Measurements from ENCODE around the gene MGAT1. TPM values are rescaled to one million over a fixed set of nuclear protein-coding genes. Genes with fewer than 3 reads are reported as not detected.

The MGAT1 gene
- 104 and 132 TPM in 2 replicates for total RNA-seq (2014; rRNA removed)
- percentile 88 among the genes with signal in this experiment for Bru-seq, nascent RNA
- BruChase-seq, experiment 1, labeled RNA remaining after a 6-hour chase: percentile 92 among the genes with signal in this experiment
- BruChase-seq, experiment 2, labeled RNA remaining after a 2-hour chase: percentile 90 among the genes with signal in this experiment
- long read RNA-seq, transcript MGAT1-203 (3 exons, 3,077 nt): minor isoform, 58 of 520 reads
- long read RNA-seq, transcript MGAT1-201 (2 exons, 2,761 nt): major isoform, 251 of 520 reads
- long read RNA-seq, partial matches to known transcripts: 8 of 520 reads
- long read RNA-seq, other reads (novel, unspliced or antisense): 196 of 520 reads

GRCh38 chr5:180802325-180803180 lies at the start of gene MGAT1:
MGAT1 (minus strand) TSS chr5:180802806; CDS start chr5:180792971, 9,835 bp downstream.
- ChIA-PET POLR2A (ENCODE audit: unreplicated experiment) (interaction anchor here (0.6 to 1.0 kb wide), 2 partner anchors 13 to 50 kb away, joined by 4 read pairs; no protein-coding TSS in a partner anchor), CTCF (interaction anchor here (0.6 kb wide), 1 partner anchor 58 kb away, joined by 6 read pairs; no protein-coding TSS in a partner anchor)
- DNase-seq (peak; percentile 90), ATAC-seq (peak; percentile 70)
- Histone ChIP-seq H3K36me3 (ENCODE audit: low read depth, low read length) (peaks cover 8% of the 10 kb centered on the region; the same call in 1 of the 2 replicates), H3K9ac (ENCODE audit: low read length) (peak within 1 kb of the TSS; percentile 89), H3K27me3 (ENCODE audit: low read length) (no peaks in the 10 kb centered on the region), H3K4me1 (ENCODE audit: insufficient read depth, low read length) (peaks cover 51% of the 10 kb centered on the region), H3K4me2 (ENCODE audit: low read length) (peak within 1 kb of the TSS; percentile 89), H3K27ac (ENCODE audit: low read length) (peak within 1 kb of the TSS; percentile 70), H3F3A (ENCODE audit: low read length, unreplicated experiment) (no peaks in the 10 kb centered on the region), H3K9me2 (replicated peaks; ENCODE audit: low read length) (no peaks in the 10 kb centered on the region), H4K20me1 (ENCODE audit: low read length) (peaks cover 46% of the 10 kb centered on the region), H3K4me3 (ENCODE audit: low read length) (peak within 1 kb of the TSS; percentile 89), H3K79me2 (ENCODE audit: low read length) (peaks cover 75% of the 10 kb centered on the region), H2AFZ (ENCODE audit: low read length) (peak within 1 kb of the TSS; percentile 81), H3K9me3 (ENCODE audit: low read length) (no peaks in the 10 kb centered on the region)
- no peak for TF ChIP-seq EZH2 (IDR thresholded peaks at IDR 0.05; ENCODE audit: low read length, unreplicated experiment)
- TF ChIP-seq CTCF (conservative IDR thresholded peaks at IDR 0.05; ENCODE audit: low read depth, low read length): no peak
- TF ChIP-seq EZH2phosphoT487 (IDR thresholded peaks at IDR 0.05; ENCODE audit: borderline replicate concordance, low read length): no peak
- intact Hi-C loops (cut with micrococcal nuclease): loop anchor here (1.0 to 2.0 kb wide), 2 partner anchors 17 to 58 kb away; partner anchors contain the start of gene ZFP62
- no TSS peak for BruUV-seq (replicated peaks)

- H3K27me3 ChIP-seq (ENCODE audit: low read length): no peaks in the 10 kb centered on the region
- TF ChIP-seq EZH2phosphoT487 (IDR thresholded peaks at IDR 0.05; ENCODE audit: borderline replicate concordance, low read length): no peak
- no peak for TF ChIP-seq CTCF (conservative IDR thresholded peaks at IDR 0.05; ENCODE audit: low read depth, low read length)
- no peak for TF ChIP-seq EZH2 (IDR thresholded peaks at IDR 0.05; ENCODE audit: low read length, unreplicated experiment)
- peaks cover 7% of the 10 kb centered on the region for H3K4me1 ChIP-seq (ENCODE audit: insufficient read depth, low read length)
- no peak overlapping the region for H3K27ac ChIP-seq (ENCODE audit: low read length)
- H3K4me3 ChIP-seq (ENCODE audit: low read length): peak overlapping the region; percentile 11; the same call in 1 of the 2 replicates
- no peak overlapping the region for H3K9ac ChIP-seq (ENCODE audit: low read length)
- H3K4me2 ChIP-seq (ENCODE audit: low read length): no peak overlapping the region
- ChIA-PET POLR2A (ENCODE audit: unreplicated experiment) (no interaction called here), CTCF (no interaction called here)
- H4K20me1 ChIP-seq (ENCODE audit: low read length): peaks cover 6% of the 10 kb centered on the region; the same call in 1 of the 2 replicates
- H2AFZ ChIP-seq (ENCODE audit: low read length): no peak overlapping the region
- no peaks in the 10 kb centered on the region for H3K79me2 ChIP-seq (ENCODE audit: low read length)
- peaks cover 32% of the 10 kb centered on the region for H3K9me3 ChIP-seq (ENCODE audit: low read length)
- BruUV-seq (replicated peaks): TSS peak; percentile 5
- ATAC-seq: no peak
- H3K36me3 ChIP-seq (ENCODE audit: low read depth, low read length): peaks cover 40% of the 10 kb centered on the region
- H3F3A ChIP-seq (ENCODE audit: low read length, unreplicated experiment): peaks cover 6% of the 10 kb centered on the region
- H3K9me2 ChIP-seq (replicated peaks; ENCODE audit: low read length): no peaks in the 10 kb centered on the region
- no peak for DNase-seq
- intact Hi-C loops (cut with micrococcal nuclease): no loop called here
These were observed 48.0 kb upstream of the MGAT1 start for GRCh38 chr5:180850434-180851078.

Data from PC-3 (cell line).